AG04450 (cell line): Measurements from ENCODE around the gene GTF3C1. TPM values are rescaled to one million over a fixed set of nuclear protein-coding genes. Genes with fewer than 3 reads are reported as not detected.
A peak's percentile ranks its signal among the peaks of the same experiment; 100 is the strongest.

Source experiments
- CTCF ChIA-PET: fragments of 300-600, 350-600 bp; formaldehyde crosslinking; extraction: SDS; loops from one replicate; lab custom pipeline; 2022; ENCODE audit warnings: antibody characterized with exemption, inconsistent platforms; lab: Charles Lee
- POLR2A ChIA-PET: fragments of 350-600 bp; formaldehyde crosslinking; extraction: SDS; loops from one replicate; lab custom pipeline; 2021; ENCODE audit warnings: antibody characterized with exemption, inconsistent platforms; lab: Yijun Ruan, JAX
- DNase-seq: peaks from one replicate; pipeline ENCODE4 v3.0.0-alpha.2; 2011; ENCODE audit warnings: low read depth, low spot score
- H3K27ac ChIP-seq: one replicate; pipeline ENCODE4 v1.5.1; 2012; ENCODE audit warnings: low read depth, low read length, control low read depth
- H3K27me3 ChIP-seq: one replicate; pipeline ENCODE4 v1.6.0; 2012; ENCODE audit warnings: low read length; ENCODE audit not compliant: control insufficient read depth, insufficient read depth
- H3K4me3 ChIP-seq: 2 replicates; pipeline ENCODE4 v1.5.1; 2011; ENCODE audit warnings: mild to moderate bottlenecking, low read depth, low read length, control low read depth
- H3K9me3 ChIP-seq: 2 replicates; pipeline ENCODE4 v1.5.1; 2012; ENCODE audit warnings: low read length; ENCODE audit not compliant: control insufficient read depth, insufficient read depth
- polyA plus RNA-seq: library from polyadenylated mRNA; depleted of rRNA; stranded (reverse); fragments of >200 nt; gene quantifications from 2 replicates; pipeline ENCODE4 v1.2.3, GENCODE V29; 2011
- TF ChIP-seq, protein P1 (sequence below): IDR thresholded peaks from 2 replicates; pipeline ENCODE4 v1.5.1; 2011; ENCODE audit warnings: low read depth, low read length, control low read depth, inconsistent platforms

GTF3C1 gene
- polyA plus RNA-seq, 1 experiment = 40.2 TPM

- Histone ChIP-seq H3K4me3 (no peak overlapping the region), H3K27me3 (no peaks in the 10 kb centered on the region), H3K9me3 (no peaks in the 10 kb centered on the region; the same call in 1 of the 2 replicates), H3K27ac (no peak overlapping the region)
- no peak for DNase-seq
- CTCF ChIA-PET = no interaction called here
- TF ChIP-seq, protein P1, sequence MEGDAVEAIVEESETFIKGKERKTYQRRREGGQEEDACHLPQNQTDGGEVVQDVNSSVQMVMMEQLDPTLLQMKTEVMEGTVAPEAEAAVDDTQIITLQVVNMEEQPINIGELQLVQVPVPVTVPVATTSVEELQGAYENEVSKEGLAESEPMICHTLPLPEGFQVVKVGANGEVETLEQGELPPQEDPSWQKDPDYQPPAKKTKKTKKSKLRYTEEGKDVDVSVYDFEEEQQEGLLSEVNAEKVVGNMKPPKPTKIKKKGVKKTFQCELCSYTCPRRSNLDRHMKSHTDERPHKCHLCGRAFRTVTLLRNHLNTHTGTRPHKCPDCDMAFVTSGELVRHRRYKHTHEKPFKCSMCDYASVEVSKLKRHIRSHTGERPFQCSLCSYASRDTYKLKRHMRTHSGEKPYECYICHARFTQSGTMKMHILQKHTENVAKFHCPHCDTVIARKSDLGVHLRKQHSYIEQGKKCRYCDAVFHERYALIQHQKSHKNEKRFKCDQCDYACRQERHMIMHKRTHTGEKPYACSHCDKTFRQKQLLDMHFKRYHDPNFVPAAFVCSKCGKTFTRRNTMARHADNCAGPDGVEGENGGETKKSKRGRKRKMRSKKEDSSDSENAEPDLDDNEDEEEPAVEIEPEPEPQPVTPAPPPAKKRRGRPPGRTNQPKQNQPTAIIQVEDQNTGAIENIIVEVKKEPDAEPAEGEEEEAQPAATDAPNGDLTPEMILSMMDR = no peak
- POLR2A ChIA-PET = no interaction called here
Observed at GRCh38 chr16:27424772-27425498, 124.8 kb downstream of the GTF3C1 start.

GRCh38 chr16:27421961-27422740 lies 127.6 kb downstream of the GTF3C1 start:
- Histone ChIP-seq H3K4me3 (no peak overlapping the region), H3K27ac (no peak overlapping the region), H3K27me3 (no peaks in the 10 kb centered on the region), H3K9me3 (no peaks in the 10 kb centered on the region; the same call in 1 of the 2 replicates)
- CTCF ChIA-PET = interaction anchor here (1.0 kb wide), 1 partner anchor 47 kb away, joined by 3 read pairs; no protein-coding TSS in a partner anchor
- DNase-seq = no peak
- TF ChIP-seq, protein P1 = no peak
- POLR2A ChIA-PET = no interaction called here

DNA sequence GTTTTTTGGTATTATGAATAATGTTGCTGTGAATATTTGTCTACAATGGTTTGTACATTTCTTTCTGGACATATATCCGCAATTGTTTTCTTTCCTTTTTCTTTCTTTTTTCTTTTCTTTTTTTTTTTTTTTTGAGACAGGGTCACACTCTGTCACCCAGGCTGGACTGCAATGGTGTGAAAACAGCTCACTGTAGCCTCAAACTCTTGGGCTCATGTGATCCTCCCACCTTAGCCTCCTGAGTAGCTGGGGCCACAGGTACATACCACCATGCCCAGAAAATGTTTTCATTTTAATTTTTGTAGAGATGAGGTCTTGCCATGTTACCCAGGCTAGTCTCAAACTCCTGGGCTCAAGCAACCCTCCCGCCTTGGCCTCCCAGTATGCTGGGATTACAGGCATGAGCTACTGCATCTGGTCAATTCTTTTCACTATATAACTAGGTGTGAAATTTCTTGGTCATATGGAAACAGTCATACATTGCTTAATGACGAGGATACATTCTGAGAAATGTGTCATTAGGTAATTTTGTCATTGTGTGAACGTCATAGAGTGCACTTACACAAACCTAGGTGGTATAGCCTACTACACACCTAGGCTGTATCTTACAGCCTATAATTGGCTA lies 132.6 kb downstream of the GTF3C1 start:
- DNase-seq = no peak
- Histone ChIP-seq H3K27me3 (no peaks in the 10 kb centered on the region), H3K27ac (no peak overlapping the region), H3K4me3 (no peak overlapping the region), H3K9me3 (no peaks in the 10 kb centered on the region; the same call in 1 of the 2 replicates)
- CTCF ChIA-PET = no interaction called here
- TF ChIP-seq, protein P1 = no peak
- POLR2A ChIA-PET = no interaction called here

DNA sequence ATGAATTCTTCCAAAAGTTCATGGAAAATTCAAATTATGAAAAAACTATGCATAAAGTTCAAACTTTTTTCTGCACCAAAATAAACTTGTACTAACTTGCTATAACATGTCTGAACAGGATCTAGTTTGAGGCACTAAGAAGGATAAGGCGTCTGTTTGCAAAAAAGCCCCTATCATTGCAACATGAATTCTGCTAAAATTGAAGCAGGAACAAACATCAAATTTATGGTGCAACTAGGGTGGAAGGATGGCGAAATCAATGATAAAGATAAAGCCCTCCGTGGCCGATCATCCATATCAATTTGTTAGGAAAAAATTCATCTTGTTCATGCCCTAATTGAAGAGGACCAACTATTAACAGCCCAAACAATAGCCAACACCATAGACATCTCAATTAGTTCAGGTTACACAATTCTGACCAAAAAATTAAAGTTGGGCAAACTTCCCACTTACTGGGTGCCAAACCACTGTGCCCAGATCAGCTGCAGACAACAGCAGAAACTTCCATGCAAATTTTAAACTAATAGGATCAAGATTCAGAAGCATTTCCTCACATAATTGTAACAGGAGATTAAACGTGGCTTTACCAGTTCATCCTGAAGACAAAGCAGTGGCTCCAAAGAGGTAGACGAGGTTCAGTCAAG lies 134.8 kb downstream of the GTF3C1 start:
- H3K9me3 ChIP-seq = no peaks in the 10 kb centered on the region; the same call in 1 of the 2 replicates
- H3K27ac ChIP-seq = peak overlapping the region; percentile 21
- H3K4me3 ChIP-seq = no peak overlapping the region
- DNase-seq = no peak
- CTCF ChIA-PET = no interaction called here
- POLR2A ChIA-PET = no interaction called here
- TF ChIP-seq, protein P1 = no peak
- no peaks in the 10 kb centered on the region for H3K27me3 ChIP-seq
